ENCODE data around the gene FAIM2. TPM values are rescaled to one million over a fixed set of nuclear protein-coding genes. Genes with fewer than 3 reads are reported as not detected.

Gene FAIM2
- total RNA-seq, 1 experiment from 2014 or later = 0.49 TPM

- no peaks in the 10 kb centered on the region for H3K27me3 ChIP-seq (ENCODE audit: control insufficient read depth, insufficient read depth, low read length)
- H3K9me3 ChIP-seq (ENCODE audit: control insufficient read depth, insufficient read depth, low read depth, low read length) = no peaks in the 10 kb centered on the region
- no peaks in the 10 kb centered on the region for H3K4me1 ChIP-seq (ENCODE audit: control insufficient read depth, insufficient read depth, low read length)
- H3K4me3 ChIP-seq (ENCODE audit: low read depth in 2 of 2, low read length in 2 of 2) = no peak overlapping the region
- DNase-seq (ENCODE audit: low read depth, low spot score) = no peak
- in situ Hi-C loops (cut with HindIII; ENCODE audit: low pct_unique_long_range_greater_than_20kb, low sequenced_read_pairs) (no loop called here), intact Hi-C loops (cut with micrococcal nuclease; ENCODE audit: unreplicated experiment) (no loop called here)
- ChIA-PET POLR2A (interaction anchor here (0.5 kb wide), 1 partner anchor 142 kb away, joined by 9 read pairs; no protein-coding TSS in a partner anchor), CTCF (no interaction called here)
- no TSS peak for BruUV-seq (replicated peaks)
- TF ChIP-seq POLR2AphosphoS5 (IDR thresholded peaks at IDR 0.05; ENCODE audit: low read depth, low read length) (no peak), SIN3A (IDR thresholded peaks at IDR 0.05; ENCODE audit: borderline replicate concordance, insufficient read depth, low read depth, low read length) (no peak), REST (IDR thresholded peaks at IDR 0.05; ENCODE audit: insufficient read depth in 1 of 2, low read depth in 2 of 2, low read length in 1 of 2) (no peak), CTCF (IDR thresholded peaks at IDR 0.05) (no peak), TCF7L2 (IDR thresholded peaks at IDR 0.05; ENCODE audit: low read depth, low read length) (no peak)
- H3K36me3 ChIP-seq (ENCODE audit: control insufficient read depth, insufficient read depth, low read length) = no peaks in the 10 kb centered on the region
- ATAC-seq = no peak
- no peak overlapping the region for H3K27ac ChIP-seq (ENCODE audit: low read length)
These were observed 21.0 kb upstream of the FAIM2 start for GRCh38 chr12:49924628-49925246.

GRCh38 chr12:49923880-49924556 lies 20.3 kb upstream of the FAIM2 start:
- no peak overlapping the region for H3K27ac ChIP-seq (ENCODE audit: low read length)
- ChIA-PET CTCF (interaction anchor here (0.5 kb wide), 1 partner anchor 44 kb away, joined by 13 read pairs; no protein-coding TSS in a partner anchor), POLR2A (interaction anchor here (0.5 kb wide), 1 partner anchor 143 kb away, joined by 9 read pairs; no protein-coding TSS in a partner anchor)
- TF ChIP-seq REST (IDR thresholded peaks at IDR 0.05; ENCODE audit: insufficient read depth in 1 of 2, low read depth in 2 of 2, low read length in 1 of 2) (no peak), TCF7L2 (IDR thresholded peaks at IDR 0.05; ENCODE audit: low read depth, low read length) (no peak), POLR2AphosphoS5 (IDR thresholded peaks at IDR 0.05; ENCODE audit: low read depth, low read length) (no peak), SIN3A (IDR thresholded peaks at IDR 0.05; ENCODE audit: borderline replicate concordance, insufficient read depth, low read depth, low read length) (no peak), CTCF (IDR thresholded peaks at IDR 0.05) (no peak)
- no peaks in the 10 kb centered on the region for H3K27me3 ChIP-seq (ENCODE audit: control insufficient read depth, insufficient read depth, low read length)
- DNase-seq (ENCODE audit: low read depth, low spot score) (no peak), ATAC-seq (no peak)
- intact Hi-C loops (cut with micrococcal nuclease; ENCODE audit: unreplicated experiment) (no loop called here), in situ Hi-C loops (cut with HindIII; ENCODE audit: low pct_unique_long_range_greater_than_20kb, low sequenced_read_pairs) (no loop called here)
- H3K36me3 ChIP-seq (ENCODE audit: control insufficient read depth, insufficient read depth, low read length) = no peaks in the 10 kb centered on the region
- no peaks in the 10 kb centered on the region for H3K9me3 ChIP-seq (ENCODE audit: control insufficient read depth, insufficient read depth, low read depth, low read length)
- BruUV-seq (replicated peaks) = no TSS peak
- no peaks in the 10 kb centered on the region for H3K4me1 ChIP-seq (ENCODE audit: control insufficient read depth, insufficient read depth, low read length)
- H3K4me3 ChIP-seq (ENCODE audit: low read depth in 2 of 2, low read length in 2 of 2) = no peak overlapping the region

Data from Panc1 (cell line).